Mesenchymal stem cell (in vitro differentiated cells and primary cell): ENCODE data around the gene GALNT18.

ENCODE experiments used
- DNase-seq: peaks from one replicate; pipeline ENCODE4 v3.0.0-alpha.2; 2013
- H2AFZ ChIP-seq: one replicate; pipeline ENCODE4 v1.6.1; 2013; ENCODE audit warnings: low read depth, mild to moderate bottlenecking, control low read depth, inconsistent platforms, low read length, moderate library complexity
- H2AK5ac ChIP-seq: 2 replicates; pipeline ENCODE4 v1.6.1; 2013; ENCODE audit warnings: low read length, moderate library complexity, mild to moderate bottlenecking, inconsistent platforms; ENCODE audit not compliant: severe bottlenecking
- H2BK120ac ChIP-seq: one replicate; pipeline ENCODE4 v1.6.1; 2013; ENCODE audit warnings: low read depth, mild to moderate bottlenecking, inconsistent platforms, low read length, moderate library complexity
- H2BK12ac ChIP-seq, 2 experiments: one replicate each; pipeline ENCODE4 v1.6.1; 2013; ENCODE audit warnings: inconsistent platforms in 2 of 2, low read length in 2 of 2, mild to moderate bottlenecking in 2 of 2, moderate library complexity in 2 of 2, control low read depth in 1 of 2
- H2BK15ac ChIP-seq: one replicate; pipeline ENCODE4 v1.6.1; 2013; ENCODE audit warnings: mild to moderate bottlenecking, low read depth, inconsistent platforms; ENCODE audit not compliant: poor library complexity, severe bottlenecking
- H2BK5ac ChIP-seq: 2 replicates; pipeline ENCODE4 v1.6.1; 2013; ENCODE audit warnings: low read depth, mild to moderate bottlenecking, low read length, control low read depth, inconsistent platforms; ENCODE audit not compliant: poor library complexity, severe bottlenecking
- H3K14ac ChIP-seq, 2 experiments: one replicate each; pipeline ENCODE4 v1.6.1; 2013; ENCODE audit warnings: inconsistent platforms in 2 of 2, low read length in 2 of 2, control low read depth in 1 of 2, mild to moderate bottlenecking in 1 of 2, moderate library complexity in 1 of 2
- H3K18ac ChIP-seq, 2 experiments: one replicate each; pipeline ENCODE4 v1.6.1; 2013; ENCODE audit warnings: inconsistent platforms in 2 of 2, low read length in 2 of 2, control low read depth in 1 of 2, low read depth in 1 of 2, mild to moderate bottlenecking in 1 of 2
- H3K23ac ChIP-seq, 2 experiments: one replicate each; pipeline ENCODE4 v1.6.1; 2013; ENCODE audit warnings: inconsistent platforms in 2 of 2, low read length in 2 of 2, mild to moderate bottlenecking in 2 of 2, moderate library complexity in 2 of 2, control low read depth in 1 of 2
- H3K27ac ChIP-seq: 2 replicates; pipeline ENCODE4 v1.5.1; 2013; ENCODE audit warnings: mild to moderate bottlenecking, moderate library complexity, low read length, control low read depth, inconsistent platforms; ENCODE audit not compliant: poor library complexity, severe bottlenecking
- H3K27me3 ChIP-seq, 2 experiments: 2 replicates each; pipeline versions ENCODE4 v1.6.1 to v1.7.0; 2013; ENCODE audit warnings: low read length in 2 of 2, mild to moderate bottlenecking in 2 of 2, moderate library complexity in 2 of 2, control low read depth in 1 of 2, inconsistent platforms in 1 of 2; ENCODE audit not compliant: control insufficient read depth in 1 of 2, insufficient read depth in 1 of 2
- H3K36me3 ChIP-seq, 2 experiments: 2 replicates each; pipeline versions ENCODE4 v1.6.1 to v1.7.0; 2013; ENCODE audit warnings: low read length in 2 of 2, control low read depth in 1 of 2, inconsistent platforms in 1 of 2, low read depth in 1 of 2, mild to moderate bottlenecking in 1 of 2; ENCODE audit not compliant: insufficient read depth in 2 of 2, control insufficient read depth in 1 of 2
- H3K4ac ChIP-seq, 2 experiments: one replicate each; pipeline ENCODE4 v1.6.1; 2013; ENCODE audit warnings: inconsistent platforms in 2 of 2, low read length in 2 of 2, mild to moderate bottlenecking in 2 of 2, moderate library complexity in 2 of 2, control low read depth in 1 of 2, low read depth in 1 of 2
- H3K4me1 ChIP-seq: 2 replicates; pipeline ENCODE4 v1.6.1; 2013; ENCODE audit warnings: low read depth, low read length, control low read depth; ENCODE audit not compliant: control insufficient read depth, insufficient read depth
- H3K4me2 ChIP-seq: 2 replicates; pipeline ENCODE4 v1.6.1; 2013; ENCODE audit warnings: low read length, mild to moderate bottlenecking, inconsistent platforms; ENCODE audit not compliant: poor library complexity, severe bottlenecking
- H3K4me3 ChIP-seq, 2 experiments: 2 replicates each; pipeline versions ENCODE4 v1.5.1 to v1.7.0; 2013; ENCODE audit warnings: low read length in 2 of 2, mild to moderate bottlenecking in 2 of 2, control low read depth in 1 of 2, low read depth in 1 of 2; ENCODE audit not compliant: insufficient read depth in 1 of 2
- H3K79me1 ChIP-seq: replicated peaks from 2 replicates; pipeline ENCODE4 v1.6.1; 2013; ENCODE audit warnings: mild to moderate bottlenecking, control low read depth, low read length, inconsistent platforms; ENCODE audit not compliant: poor library complexity, severe bottlenecking
- H3K9ac ChIP-seq: 2 replicates; pipeline ENCODE4 v1.7.0; 2013; ENCODE audit warnings: mild to moderate bottlenecking, low read length, moderate library complexity
- H3K9me3 ChIP-seq: 2 replicates; pipeline ENCODE4 v1.7.0; 2013; ENCODE audit warnings: mild to moderate bottlenecking, low read length; ENCODE audit not compliant: control insufficient read depth
- H4K8ac ChIP-seq: one replicate; pipeline ENCODE4 v1.6.1; 2013; ENCODE audit warnings: inconsistent platforms, mild to moderate bottlenecking, low read length, moderate library complexity
- H4K91ac ChIP-seq: one replicate; pipeline ENCODE4 v1.6.1; 2013; ENCODE audit warnings: mild to moderate bottlenecking, low read length, inconsistent platforms
- WGBS: methylation state at CpG from one replicate; pipeline ENCODE4 v1.1.7; 2013; ENCODE audit warnings: mixed read lengths; 5-methylcytosine and 5-hydroxymethylcytosine counted together

Gene GALNT18

DNA sequence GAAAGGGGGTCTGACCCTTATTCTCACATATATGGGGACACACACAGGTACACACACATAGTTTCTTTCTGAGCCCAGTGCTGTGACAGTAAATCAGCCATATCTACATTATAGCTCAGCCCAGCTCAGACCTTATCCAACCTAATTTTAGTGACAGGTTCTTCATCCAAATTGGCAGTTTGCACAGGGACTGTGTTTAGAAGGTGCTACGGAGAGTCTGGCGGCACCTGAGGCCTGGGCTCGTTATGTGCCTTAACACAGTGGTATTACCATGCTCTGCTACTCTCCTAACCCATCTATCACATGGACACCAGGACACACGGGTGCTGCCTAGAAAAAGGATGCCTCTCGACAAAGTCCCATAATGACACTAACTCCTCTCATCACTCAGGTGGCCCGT is 109.3 kb downstream of the GALNT18 start:
- Histone ChIP-seq H4K91ac (no peak overlapping the region), H3K4me1 (peaks cover 6% of the 10 kb centered on the region), H2BK5ac (no peak overlapping the region), H3K79me1 (no peaks in the 10 kb centered on the region), H3K36me3 (no peaks in the 10 kb centered on the region), H3K4me3 (no peak overlapping the region), H2BK15ac (no peak overlapping the region), H3K4me2 (no peak overlapping the region), H4K8ac (no peak overlapping the region), H3K27me3 (peaks cover 8 to 20% of the 10 kb centered on the region in 2 experiments), H2AK5ac (no peak overlapping the region), H2BK120ac (no peak overlapping the region), H3K27ac (no peak overlapping the region), H2AFZ (no peak overlapping the region), H2BK12ac (no peak overlapping the region), H3K18ac (no peak overlapping the region), H3K9me3 (no peaks in the 10 kb centered on the region), H3K4ac (no peak overlapping the region), H3K23ac (no peak overlapping the region), H3K14ac (no peak overlapping the region), H3K9ac (no peak overlapping the region)
- 96% methylated on average over 3 of the region's 6 CpGs for WGBS
- DNase-seq: no peak

DNA sequence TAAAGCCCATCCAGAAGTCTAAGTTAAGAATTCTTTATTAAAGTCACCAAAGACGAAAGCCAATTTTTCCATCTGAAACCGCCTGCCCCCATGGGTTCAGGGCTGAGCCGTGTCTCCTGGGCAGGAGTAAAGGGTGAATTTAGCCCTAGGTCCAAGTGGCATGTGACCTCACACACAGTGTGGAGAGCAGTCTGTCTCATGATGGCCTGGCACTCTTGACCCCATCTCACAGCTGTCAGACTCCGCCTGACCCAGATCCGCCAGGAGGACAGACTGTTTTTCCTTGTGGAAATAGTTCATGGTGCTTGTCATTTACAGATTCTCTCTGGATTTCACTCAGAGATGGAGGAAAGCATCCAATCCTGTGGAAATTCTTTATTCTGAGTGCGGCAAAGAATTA is 109.7 kb downstream of the GALNT18 start:
- H3K14ac ChIP-seq: no peak overlapping the region
- no peak overlapping the region for H3K23ac ChIP-seq
- 81% methylated on average over 5 of the region's 6 CpGs for WGBS
- H2BK15ac ChIP-seq: no peak overlapping the region
- H2BK120ac ChIP-seq: no peak overlapping the region
- H2AFZ ChIP-seq: no peak overlapping the region
- H2AK5ac ChIP-seq: no peak overlapping the region
- H4K8ac ChIP-seq: no peak overlapping the region
- H3K36me3 ChIP-seq: no peaks in the 10 kb centered on the region
- no peak overlapping the region for H3K9ac ChIP-seq
- H3K4me1 ChIP-seq: peaks cover 6% of the 10 kb centered on the region
- H3K9me3 ChIP-seq: no peaks in the 10 kb centered on the region
- peaks cover 8 to 20% of the 10 kb centered on the region in 2 experiments for H3K27me3 ChIP-seq
- H3K4ac ChIP-seq: no peak overlapping the region
- H3K4me3 ChIP-seq: no peak overlapping the region
- no peak for DNase-seq
- H3K18ac ChIP-seq: no peak overlapping the region
- no peak overlapping the region for H4K91ac ChIP-seq
- H3K4me2 ChIP-seq: no peak overlapping the region
- H3K27ac ChIP-seq: no peak overlapping the region
- no peaks in the 10 kb centered on the region for H3K79me1 ChIP-seq
- no peak overlapping the region for H2BK12ac ChIP-seq
- no peak overlapping the region for H2BK5ac ChIP-seq

DNA sequence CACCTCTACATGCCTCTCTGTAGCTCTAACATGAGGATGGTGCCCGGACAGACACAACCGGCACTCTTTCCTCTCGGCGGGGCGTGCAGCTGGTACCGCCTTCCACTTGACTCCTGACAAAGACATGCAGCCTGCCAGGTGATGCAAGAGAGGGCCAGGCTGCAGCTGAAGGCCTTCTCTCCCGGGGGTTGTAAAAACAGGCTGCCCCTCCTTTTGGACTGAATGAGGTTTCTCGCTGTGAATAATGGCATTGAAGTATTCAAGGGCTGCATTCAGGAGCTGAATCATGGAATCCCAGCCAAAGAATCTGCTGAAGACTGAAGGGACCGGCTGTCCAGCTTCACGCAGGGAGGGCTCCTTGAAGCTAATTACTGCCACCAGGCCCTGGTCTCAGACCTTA is 110.9 kb downstream of the GALNT18 start:
- no peak overlapping the region for H2BK5ac ChIP-seq
- no peak overlapping the region for H3K23ac ChIP-seq
- H3K4ac ChIP-seq: no peak overlapping the region
- peaks cover 6% of the 10 kb centered on the region for H3K4me1 ChIP-seq
- H2AK5ac ChIP-seq: no peak overlapping the region
- H3K4me2 ChIP-seq: no peak overlapping the region
- DNase-seq: no peak
- no peak overlapping the region for H4K91ac ChIP-seq
- no peak overlapping the region for H3K9ac ChIP-seq
- H3K9me3 ChIP-seq: no peaks in the 10 kb centered on the region
- H3K27ac ChIP-seq: no peak overlapping the region
- H2AFZ ChIP-seq: no peak overlapping the region
- H2BK120ac ChIP-seq: no peak overlapping the region
- no peak overlapping the region for H3K14ac ChIP-seq
- no peak overlapping the region for H3K4me3 ChIP-seq
- H3K36me3 ChIP-seq: no peaks in the 10 kb centered on the region
- no peak overlapping the region for H4K8ac ChIP-seq
- no peak overlapping the region for H3K18ac ChIP-seq
- no peak overlapping the region for H2BK12ac ChIP-seq
- WGBS: 79% methylated on average over 10 of the region's 10 CpGs
- peaks cover 15 to 27% of the 10 kb centered on the region in 2 experiments for H3K27me3 ChIP-seq
- no peak overlapping the region for H2BK15ac ChIP-seq
- H3K79me1 ChIP-seq: no peaks in the 10 kb centered on the region

DNA sequence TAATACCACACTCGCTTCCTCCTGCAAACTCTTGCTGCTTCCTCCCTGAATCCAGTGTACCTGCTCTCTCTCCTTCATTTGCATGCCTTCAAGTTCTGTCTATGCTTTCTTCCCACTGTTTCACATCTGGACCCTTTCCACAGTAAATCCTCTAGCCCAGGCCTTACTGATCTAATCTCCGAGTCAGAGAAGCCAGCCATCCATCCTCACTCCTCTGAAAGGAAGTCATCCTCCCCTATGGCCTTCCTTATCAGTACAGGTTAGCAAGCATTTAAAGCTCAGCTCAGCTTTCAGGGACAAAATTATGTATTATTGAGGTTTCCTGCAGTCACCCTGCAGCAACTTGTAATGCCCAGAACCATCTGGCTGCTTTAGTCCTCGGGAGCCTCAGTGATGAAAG is 116.1 kb downstream of the GALNT18 start:
- H3K9me3 ChIP-seq: no peaks in the 10 kb centered on the region
- no peak overlapping the region for H3K4ac ChIP-seq
- H3K27ac ChIP-seq: no peak overlapping the region
- H2BK12ac ChIP-seq: no peak overlapping the region
- no peak overlapping the region for H2BK15ac ChIP-seq
- no peak overlapping the region for H3K4me3 ChIP-seq
- no peak overlapping the region for H3K14ac ChIP-seq
- no peak overlapping the region for H4K8ac ChIP-seq
- no peaks in the 10 kb centered on the region for H3K79me1 ChIP-seq
- DNase-seq: no peak
- H3K4me2 ChIP-seq: no peak overlapping the region
- 86% methylated on average over 3 of the region's 3 CpGs for WGBS
- no peak overlapping the region for H2AFZ ChIP-seq
- H2BK5ac ChIP-seq: no peak overlapping the region
- no peak overlapping the region for H3K9ac ChIP-seq
- H3K4me1 ChIP-seq: peaks cover 9% of the 10 kb centered on the region
- no peak overlapping the region for H4K91ac ChIP-seq
- H3K18ac ChIP-seq: no peak overlapping the region
- H3K36me3 ChIP-seq: no peaks in the 10 kb centered on the region
- H2AK5ac ChIP-seq: no peak overlapping the region
- H3K27me3 ChIP-seq: peaks cover 17 to 21% of the 10 kb centered on the region in 2 experiments
- H3K23ac ChIP-seq: no peak overlapping the region
- H2BK120ac ChIP-seq: no peak overlapping the region
